Stimulated activated naive CD4-positive, alpha-beta T cell treated with Interleukin-2 at 50 U/mL for 16 hours (primary cell): ENCODE data around the gene SIK1.
"Not testable (repeated sequence)": the region's sequence is repeated elsewhere in the genome, so short reads cannot be mapped to it uniquely, and the experiment has no call there.

Source experiments
- DNase-seq: peaks from one replicate; lab custom pipeline; 2025; lab: John Stamatoyannopoulos, UW

Gene SIK1

GRCh38 chr21:43439316-43440075, 12.6 kb upstream of the SIK1 start:
- DNase-seq: not testable (repeated sequence)

- DNase-seq: not testable (repeated sequence)
Observed at GRCh38 chr21:43436272-43436671, 9.3 kb upstream of the SIK1 start.

GRCh38 chr21:43433340-43434136, 6.6 kb upstream of the SIK1 start:
- DNase-seq: not testable (repeated sequence)

GRCh38 chr21:43430830-43431416, 4.0 kb upstream of the SIK1 start:
- not testable (repeated sequence) for DNase-seq

GRCh38 chr21:43428964-43429363, 2.0 kb upstream of the SIK1 start:
- not testable (repeated sequence) for DNase-seq

- not testable (repeated sequence) for DNase-seq
Observed at GRCh38 chr21:43427242-43427559, 270 bp upstream of the SIK1 start.

- not testable (repeated sequence) for DNase-seq
Observed at GRCh38 chr21:43426004-43426403, 927 bp downstream of the SIK1 start.

GRCh38 chr21:43419475-43419874, 7.5 kb downstream of the SIK1 start:
- not testable (repeated sequence) for DNase-seq

GRCh38 chr21:43414576-43414975, 12.4 kb downstream of the SIK1 start:
- not testable (repeated sequence) for DNase-seq

- not testable (repeated sequence) for DNase-seq
Observed at GRCh38 chr21:43412020-43412788, 14.7 kb downstream of the SIK1 start.

GRCh38 chr21:43410456-43411068, 16.4 kb downstream of the SIK1 start:
- not testable (repeated sequence) for DNase-seq

GRCh38 chr21:43407139-43407538, 19.8 kb downstream of the SIK1 start:
- not testable (repeated sequence) for DNase-seq

GRCh38 chr21:43404450-43404849, 22.5 kb downstream of the SIK1 start:
- DNase-seq: not testable (repeated sequence)

- not testable (repeated sequence) for DNase-seq
Observed at GRCh38 chr21:43403651-43404430, 23.1 kb downstream of the SIK1 start.

- DNase-seq: not testable (repeated sequence)
Observed at GRCh38 chr21:43401125-43401524, 25.8 kb downstream of the SIK1 start.

GRCh38 chr21:43399595-43400015, 27.3 kb downstream of the SIK1 start:
- not testable (repeated sequence) for DNase-seq

- not testable (repeated sequence) for DNase-seq
Observed at GRCh38 chr21:43399136-43399535, 27.8 kb downstream of the SIK1 start.

GRCh38 chr21:43398533-43398932, 28.4 kb downstream of the SIK1 start:
- not testable (repeated sequence) for DNase-seq

GRCh38 chr21:43398000-43398399, 28.9 kb downstream of the SIK1 start:
- DNase-seq: not testable (repeated sequence)

GRCh38 chr21:43397439-43397808, 29.5 kb downstream of the SIK1 start:
- not testable (repeated sequence) for DNase-seq
